ENCODE results near the gene GFRA3.

Gene GFRA3

DNA sequence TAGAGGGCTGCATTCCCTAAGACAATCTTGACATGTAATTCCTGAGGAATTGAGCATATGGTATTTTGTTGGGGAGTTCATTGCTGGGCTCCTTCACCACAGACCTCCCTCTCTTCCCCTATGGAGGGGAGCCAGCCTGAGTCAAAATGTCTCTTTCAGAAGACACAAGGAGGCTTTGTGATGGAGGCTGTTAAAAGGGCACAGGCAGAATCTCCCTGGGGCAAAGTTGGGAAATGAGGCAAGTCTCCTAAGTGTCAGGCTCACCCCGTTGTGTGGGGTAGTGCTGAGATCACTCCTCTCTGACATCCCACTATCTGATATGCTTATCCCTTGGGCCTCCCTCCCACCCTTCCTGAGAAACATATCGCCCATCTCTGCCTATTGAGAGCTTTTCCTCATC, 30.6 kb downstream of the GFRA3 start (continued):
- TF ChIP-seq TSHZ2 (CRISPR knock-in tag; IDR thresholded peaks at IDR 0.05) (no peak), BACH2 (CRISPR knock-in tag; IDR thresholded peaks at IDR 0.05; ENCODE audit: borderline replicate concordance) (no peak), ARNTL (CRISPR knock-in tag; IDR thresholded peaks at IDR 0.05; ENCODE audit: borderline replicate concordance, low read depth) (no peak)

GRCh38 chr5:138241688-138242571, 32.5 kb downstream of the GFRA3 start:
- no peak for TF ChIP-seq OSR1 (CRISPR knock-in tag; IDR thresholded peaks at IDR 0.05)
- TF ChIP-seq TSHZ2 (CRISPR knock-in tag; IDR thresholded peaks at IDR 0.05) = no peak
- TF ChIP-seq ZNF70 (CRISPR knock-in tag; IDR thresholded peaks at IDR 0.05) = no peak
- TF ChIP-seq BACH2 (CRISPR knock-in tag; IDR thresholded peaks at IDR 0.05; ENCODE audit: borderline replicate concordance) = no peak
- no peak for TF ChIP-seq PPARA (CRISPR knock-in tag; IDR thresholded peaks at IDR 0.05; ENCODE audit: borderline replicate concordance)
- no peak for TF ChIP-seq ZC3H10 (CRISPR knock-in tag; IDR thresholded peaks at IDR 0.05)
- TF ChIP-seq TOX (CRISPR knock-in tag; IDR thresholded peaks at IDR 0.05; ENCODE audit: borderline replicate concordance) = no peak
- TF ChIP-seq CSDC2 (CRISPR knock-in tag; IDR thresholded peaks at IDR 0.05) = no peak
- TF ChIP-seq ARNTL (CRISPR knock-in tag; IDR thresholded peaks at IDR 0.05; ENCODE audit: borderline replicate concordance, low read depth) = no peak
- TF ChIP-seq POU6F1 (CRISPR knock-in tag; IDR thresholded peaks at IDR 0.05; ENCODE audit: borderline replicate concordance, low read depth) = no peak
- TF ChIP-seq SNAI2 (CRISPR knock-in tag; IDR thresholded peaks at IDR 0.05) = no peak
- no peak for TF ChIP-seq TCF4 (CRISPR knock-in tag; IDR thresholded peaks at IDR 0.05; ENCODE audit: borderline replicate concordance)
- no peak for TF ChIP-seq GLIS3 (CRISPR knock-in tag; IDR thresholded peaks at IDR 0.05)
- TF ChIP-seq ZFP3 (CRISPR knock-in tag; IDR thresholded peaks at IDR 0.05) = no peak
- TF ChIP-seq RARB (CRISPR knock-in tag; IDR thresholded peaks at IDR 0.05) = no peak
- no peak for TF ChIP-seq ISL1 (CRISPR knock-in tag; IDR thresholded peaks at IDR 0.05)
- no peak for TF ChIP-seq ZNF565 (CRISPR knock-in tag; conservative IDR thresholded peaks at IDR 0.05; ENCODE audit: low read depth)
- no peak for TF ChIP-seq CREB5 (CRISPR knock-in tag; IDR thresholded peaks at IDR 0.05; ENCODE audit: low read depth)
- ATAC-seq = peak; percentile 80

DNA sequence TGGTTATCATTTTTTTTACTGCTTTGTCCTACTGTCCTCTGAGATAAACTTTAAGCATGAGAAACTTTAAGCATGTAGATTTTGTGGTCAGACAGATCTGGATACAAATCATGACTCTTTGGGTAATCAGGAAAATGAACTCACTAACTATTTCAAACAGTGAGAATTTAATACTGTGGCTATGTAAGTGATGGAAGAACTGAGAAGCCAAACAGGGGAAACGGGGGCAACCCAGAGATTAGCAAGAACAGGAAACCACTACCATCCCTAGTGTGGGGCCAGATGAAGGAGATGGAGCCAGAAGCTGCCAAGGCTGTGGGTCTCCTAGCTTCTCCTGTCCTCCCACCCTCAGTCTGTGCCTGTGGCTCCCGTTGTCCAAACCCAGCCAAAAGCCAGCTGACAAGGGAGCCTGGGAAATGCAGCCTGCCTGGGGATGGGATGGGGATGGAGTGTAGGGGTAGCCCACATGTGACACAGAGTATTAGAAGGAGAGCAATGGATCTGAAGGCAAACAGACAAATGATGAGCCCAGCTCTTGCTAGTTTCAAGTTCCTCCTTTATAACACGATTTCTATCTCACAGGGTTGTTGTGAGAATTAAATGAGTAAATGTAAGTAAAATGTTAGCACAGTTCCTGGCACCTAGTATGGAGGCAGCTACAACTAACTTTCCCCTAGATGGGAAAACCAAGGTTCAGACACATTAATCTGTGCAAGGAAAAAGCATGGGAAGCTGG, 33.6 kb downstream of the GFRA3 start:
- no peak for ATAC-seq
- TF ChIP-seq TSHZ2 (CRISPR knock-in tag; IDR thresholded peaks at IDR 0.05) (no peak), SNAI2 (CRISPR knock-in tag; IDR thresholded peaks at IDR 0.05) (no peak), GLIS3 (CRISPR knock-in tag; IDR thresholded peaks at IDR 0.05) (no peak), ZFP3 (CRISPR knock-in tag; IDR thresholded peaks at IDR 0.05) (no peak), CREB5 (CRISPR knock-in tag; IDR thresholded peaks at IDR 0.05; ENCODE audit: low read depth) (no peak)
- TF ChIP-seq, protein P1, sequence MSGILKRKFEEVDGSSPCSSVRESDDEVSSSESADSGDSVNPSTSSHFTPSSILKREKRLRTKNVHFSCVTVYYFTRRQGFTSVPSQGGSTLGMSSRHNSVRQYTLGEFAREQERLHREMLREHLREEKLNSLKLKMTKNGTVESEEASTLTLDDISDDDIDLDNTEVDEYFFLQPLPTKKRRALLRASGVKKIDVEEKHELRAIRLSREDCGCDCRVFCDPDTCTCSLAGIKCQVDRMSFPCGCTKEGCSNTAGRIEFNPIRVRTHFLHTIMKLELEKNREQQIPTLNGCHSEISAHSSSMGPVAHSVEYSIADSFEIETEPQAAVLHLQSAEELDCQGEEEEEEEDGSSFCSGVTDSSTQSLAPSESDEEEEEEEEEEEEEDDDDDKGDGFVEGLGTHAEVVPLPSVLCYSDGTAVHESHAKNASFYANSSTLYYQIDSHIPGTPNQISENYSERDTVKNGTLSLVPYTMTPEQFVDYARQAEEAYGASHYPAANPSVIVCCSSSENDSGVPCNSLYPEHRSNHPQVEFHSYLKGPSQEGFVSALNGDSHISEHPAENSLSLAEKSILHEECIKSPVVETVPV (CRISPR knock-in tag; IDR thresholded peaks at IDR 0.05) = no peak

Data from SK-N-SH treated with all-trans-retinoic acid at 6 μM for 48 hours (cell line).